HL-60 (cell line): ENCODE measurements around the gene NPEPL1.

ENCODE experiments used
- TF ChIP-seq, protein P1 (sequence below): IDR thresholded peaks from one replicate; pipeline ENCODE4 v1.5.1; 2011; ENCODE audit warnings: low read length, control low read depth, inconsistent platforms; ENCODE audit not compliant: insufficient read depth
- TF ChIP-seq, protein P2 (sequence below): IDR thresholded peaks from 2 replicates; pipeline ENCODE4 v1.6.1; 2012; ENCODE audit warnings: low read depth; ENCODE audit not compliant: insufficient replicate concordance

DNA sequence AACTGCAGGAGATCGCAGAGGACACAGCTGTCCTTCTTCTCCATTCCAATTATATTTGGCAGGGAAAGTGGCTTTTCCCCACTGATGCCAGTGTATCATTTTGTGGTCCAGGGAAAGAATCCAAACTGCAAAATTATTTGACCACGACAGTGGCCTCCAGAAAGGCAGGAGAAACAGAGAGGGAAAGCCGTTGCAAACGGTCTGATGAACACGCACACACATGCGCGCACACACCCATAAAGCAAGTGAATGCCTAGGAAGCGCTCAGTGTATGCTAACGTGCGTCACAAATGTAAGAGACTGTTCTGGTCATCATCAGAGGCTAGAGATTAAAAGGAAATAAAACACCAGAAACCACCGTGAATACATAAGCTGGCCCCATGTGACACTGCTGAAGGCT, 54.0 kb downstream of the NPEPL1 start:
- TF ChIP-seq, protein P1, sequence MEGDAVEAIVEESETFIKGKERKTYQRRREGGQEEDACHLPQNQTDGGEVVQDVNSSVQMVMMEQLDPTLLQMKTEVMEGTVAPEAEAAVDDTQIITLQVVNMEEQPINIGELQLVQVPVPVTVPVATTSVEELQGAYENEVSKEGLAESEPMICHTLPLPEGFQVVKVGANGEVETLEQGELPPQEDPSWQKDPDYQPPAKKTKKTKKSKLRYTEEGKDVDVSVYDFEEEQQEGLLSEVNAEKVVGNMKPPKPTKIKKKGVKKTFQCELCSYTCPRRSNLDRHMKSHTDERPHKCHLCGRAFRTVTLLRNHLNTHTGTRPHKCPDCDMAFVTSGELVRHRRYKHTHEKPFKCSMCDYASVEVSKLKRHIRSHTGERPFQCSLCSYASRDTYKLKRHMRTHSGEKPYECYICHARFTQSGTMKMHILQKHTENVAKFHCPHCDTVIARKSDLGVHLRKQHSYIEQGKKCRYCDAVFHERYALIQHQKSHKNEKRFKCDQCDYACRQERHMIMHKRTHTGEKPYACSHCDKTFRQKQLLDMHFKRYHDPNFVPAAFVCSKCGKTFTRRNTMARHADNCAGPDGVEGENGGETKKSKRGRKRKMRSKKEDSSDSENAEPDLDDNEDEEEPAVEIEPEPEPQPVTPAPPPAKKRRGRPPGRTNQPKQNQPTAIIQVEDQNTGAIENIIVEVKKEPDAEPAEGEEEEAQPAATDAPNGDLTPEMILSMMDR: no peak
- TF ChIP-seq, protein P2, sequence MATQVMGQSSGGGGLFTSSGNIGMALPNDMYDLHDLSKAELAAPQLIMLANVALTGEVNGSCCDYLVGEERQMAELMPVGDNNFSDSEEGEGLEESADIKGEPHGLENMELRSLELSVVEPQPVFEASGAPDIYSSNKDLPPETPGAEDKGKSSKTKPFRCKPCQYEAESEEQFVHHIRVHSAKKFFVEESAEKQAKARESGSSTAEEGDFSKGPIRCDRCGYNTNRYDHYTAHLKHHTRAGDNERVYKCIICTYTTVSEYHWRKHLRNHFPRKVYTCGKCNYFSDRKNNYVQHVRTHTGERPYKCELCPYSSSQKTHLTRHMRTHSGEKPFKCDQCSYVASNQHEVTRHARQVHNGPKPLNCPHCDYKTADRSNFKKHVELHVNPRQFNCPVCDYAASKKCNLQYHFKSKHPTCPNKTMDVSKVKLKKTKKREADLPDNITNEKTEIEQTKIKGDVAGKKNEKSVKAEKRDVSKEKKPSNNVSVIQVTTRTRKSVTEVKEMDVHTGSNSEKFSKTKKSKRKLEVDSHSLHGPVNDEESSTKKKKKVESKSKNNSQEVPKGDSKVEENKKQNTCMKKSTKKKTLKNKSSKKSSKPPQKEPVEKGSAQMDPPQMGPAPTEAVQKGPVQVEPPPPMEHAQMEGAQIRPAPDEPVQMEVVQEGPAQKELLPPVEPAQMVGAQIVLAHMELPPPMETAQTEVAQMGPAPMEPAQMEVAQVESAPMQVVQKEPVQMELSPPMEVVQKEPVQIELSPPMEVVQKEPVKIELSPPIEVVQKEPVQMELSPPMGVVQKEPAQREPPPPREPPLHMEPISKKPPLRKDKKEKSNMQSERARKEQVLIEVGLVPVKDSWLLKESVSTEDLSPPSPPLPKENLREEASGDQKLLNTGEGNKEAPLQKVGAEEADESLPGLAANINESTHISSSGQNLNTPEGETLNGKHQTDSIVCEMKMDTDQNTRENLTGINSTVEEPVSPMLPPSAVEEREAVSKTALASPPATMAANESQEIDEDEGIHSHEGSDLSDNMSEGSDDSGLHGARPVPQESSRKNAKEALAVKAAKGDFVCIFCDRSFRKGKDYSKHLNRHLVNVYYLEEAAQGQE: no peak
